GM12878 (cell line): Measurements from ENCODE around the gene EFCAB11.

Experiments used
- EP300 ChIP-seq, 2 experiments: fragments of 150-350 bp in 1 of 2; IDR thresholded peaks; 2 replicates each; pipeline ENCODE4 v1.6.1; 2011 to 2012; ENCODE audit warnings: low read depth in 2 of 2, low read length in 2 of 2, borderline replicate concordance in 1 of 2, improper control_type of control experiment in 1 of 2, inconsistent platforms in 1 of 2; ENCODE audit not compliant: control insufficient read depth in 1 of 2
- GABPA ChIP-seq: IDR thresholded peaks from 2 replicates; pipeline ENCODE4 v1.6.1; 2014; ENCODE audit warnings: antibody characterized with exemption, low read depth, mild to moderate bottlenecking, inconsistent platforms
- IRF4 ChIP-seq: IDR thresholded peaks from 2 replicates; pipeline ENCODE4 v1.6.1; 2011; ENCODE audit warnings: low read depth, low read length
- POLR2A ChIP-seq: IDR thresholded peaks from 2 replicates; pipeline ENCODE4 v1.6.1; 2011; ENCODE audit warnings: low read depth, mild to moderate bottlenecking, low read length
- RAD21 ChIP-seq: IDR thresholded peaks from 2 replicates; pipeline ENCODE4 v1.6.1; 2011; ENCODE audit warnings: mild to moderate bottlenecking, low read depth, low read length, moderate library complexity; ENCODE audit not compliant: insufficient read depth
- YY1 ChIP-seq: IDR thresholded peaks from 2 replicates; pipeline ENCODE4 v1.6.1; 2011; ENCODE audit warnings: low read depth, mild to moderate bottlenecking, low read length
- TF ChIP-seq, protein P1 (sequence below): IDR thresholded peaks from 2 replicates; pipeline ENCODE4 v1.6.1; 2011; ENCODE audit warnings: borderline replicate concordance, low read depth, mild to moderate bottlenecking, moderate library complexity, low read length; ENCODE audit not compliant: insufficient read depth, poor library complexity, severe bottlenecking
- TF ChIP-seq, protein P2 (sequence below), 3 experiments: IDR thresholded peaks in 2 of 3; conservative IDR thresholded peaks in 1 of 3; 2 replicates each; pipeline ENCODE4 v1.5.1; 2011; ENCODE audit warnings: low read depth in 3 of 3, low read length in 3 of 3, mild to moderate bottlenecking in 3 of 3, control low read depth in 2 of 3, moderate library complexity in 2 of 3, inconsistent platforms in 1 of 3, mixed read lengths in 1 of 3; ENCODE audit not compliant: control insufficient read depth in 2 of 3, insufficient read depth in 1 of 3; ENCODE audit errors: extremely low read depth in 1 of 3
- TF ChIP-seq, protein P3 (sequence below): fragments of 450-650 bp; IDR thresholded peaks from 2 replicates; pipeline ENCODE4 v1.6.1; 2016; ENCODE audit warnings: mild to moderate bottlenecking
- TF ChIP-seq, protein P4 (sequence below): fragments of 450-650 bp; IDR thresholded peaks from 2 replicates; pipeline ENCODE4 v1.6.1; 2014; ENCODE audit warnings: mild to moderate bottlenecking

DNA sequence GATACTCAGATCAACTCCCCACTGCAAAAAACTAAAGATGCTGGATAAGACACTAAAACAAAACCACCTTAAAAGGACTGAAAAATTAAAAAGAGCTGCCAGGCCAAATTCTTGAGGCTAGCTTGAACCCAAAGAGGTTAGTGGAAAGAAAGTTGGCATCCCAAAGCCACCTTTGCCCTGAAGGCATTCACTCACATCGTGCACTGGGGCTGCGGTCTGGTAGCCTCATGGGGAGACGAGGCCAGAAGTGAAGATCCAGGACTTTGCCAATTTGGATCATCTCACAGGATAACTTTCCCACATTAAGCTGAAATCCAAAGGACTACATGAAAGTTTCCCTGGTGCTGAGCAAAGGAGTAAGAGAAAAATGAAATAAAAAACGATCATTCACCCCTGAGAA is 63.9 kb downstream of the EFCAB11 start:
- TF ChIP-seq, protein P1, sequence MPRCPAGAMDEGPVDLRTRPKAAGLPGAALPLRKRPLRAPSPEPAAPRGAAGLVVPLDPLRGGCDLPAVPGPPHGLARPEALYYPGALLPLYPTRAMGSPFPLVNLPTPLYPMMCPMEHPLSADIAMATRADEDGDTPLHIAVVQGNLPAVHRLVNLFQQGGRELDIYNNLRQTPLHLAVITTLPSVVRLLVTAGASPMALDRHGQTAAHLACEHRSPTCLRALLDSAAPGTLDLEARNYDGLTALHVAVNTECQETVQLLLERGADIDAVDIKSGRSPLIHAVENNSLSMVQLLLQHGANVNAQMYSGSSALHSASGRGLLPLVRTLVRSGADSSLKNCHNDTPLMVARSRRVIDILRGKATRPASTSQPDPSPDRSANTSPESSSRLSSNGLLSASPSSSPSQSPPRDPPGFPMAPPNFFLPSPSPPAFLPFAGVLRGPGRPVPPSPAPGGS: no peak
- TF ChIP-seq GABPA (no peak), EP300 (IDR thresholded peaks at IDR 0.05; ENCODE audit: borderline replicate concordance in 1 of 2, control insufficient read depth in 1 of 2, low read depth in 2 of 2, low read length in 2 of 2) (no peak), POLR2A (no peak), RAD21 (no peak), YY1 (no peak), IRF4 (no peak)
- TF ChIP-seq, protein P2, sequence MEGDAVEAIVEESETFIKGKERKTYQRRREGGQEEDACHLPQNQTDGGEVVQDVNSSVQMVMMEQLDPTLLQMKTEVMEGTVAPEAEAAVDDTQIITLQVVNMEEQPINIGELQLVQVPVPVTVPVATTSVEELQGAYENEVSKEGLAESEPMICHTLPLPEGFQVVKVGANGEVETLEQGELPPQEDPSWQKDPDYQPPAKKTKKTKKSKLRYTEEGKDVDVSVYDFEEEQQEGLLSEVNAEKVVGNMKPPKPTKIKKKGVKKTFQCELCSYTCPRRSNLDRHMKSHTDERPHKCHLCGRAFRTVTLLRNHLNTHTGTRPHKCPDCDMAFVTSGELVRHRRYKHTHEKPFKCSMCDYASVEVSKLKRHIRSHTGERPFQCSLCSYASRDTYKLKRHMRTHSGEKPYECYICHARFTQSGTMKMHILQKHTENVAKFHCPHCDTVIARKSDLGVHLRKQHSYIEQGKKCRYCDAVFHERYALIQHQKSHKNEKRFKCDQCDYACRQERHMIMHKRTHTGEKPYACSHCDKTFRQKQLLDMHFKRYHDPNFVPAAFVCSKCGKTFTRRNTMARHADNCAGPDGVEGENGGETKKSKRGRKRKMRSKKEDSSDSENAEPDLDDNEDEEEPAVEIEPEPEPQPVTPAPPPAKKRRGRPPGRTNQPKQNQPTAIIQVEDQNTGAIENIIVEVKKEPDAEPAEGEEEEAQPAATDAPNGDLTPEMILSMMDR (IDR thresholded peaks at IDR 0.05 in 2 of 3, conservative IDR thresholded peaks at IDR 0.05 in 1 of 3; ENCODE audit: control insufficient read depth in 2 of 3, extremely low read depth in 1 of 3, insufficient read depth in 1 of 3, low read depth in 3 of 3, low read length in 3 of 3): no peak
- TF ChIP-seq, protein P3, sequence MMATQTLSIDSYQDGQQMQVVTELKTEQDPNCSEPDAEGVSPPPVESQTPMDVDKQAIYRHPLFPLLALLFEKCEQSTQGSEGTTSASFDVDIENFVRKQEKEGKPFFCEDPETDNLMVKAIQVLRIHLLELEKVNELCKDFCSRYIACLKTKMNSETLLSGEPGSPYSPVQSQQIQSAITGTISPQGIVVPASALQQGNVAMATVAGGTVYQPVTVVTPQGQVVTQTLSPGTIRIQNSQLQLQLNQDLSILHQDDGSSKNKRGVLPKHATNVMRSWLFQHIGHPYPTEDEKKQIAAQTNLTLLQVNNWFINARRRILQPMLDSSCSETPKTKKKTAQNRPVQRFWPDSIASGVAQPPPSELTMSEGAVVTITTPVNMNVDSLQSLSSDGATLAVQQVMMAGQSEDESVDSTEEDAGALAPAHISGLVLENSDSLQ: no peak
- TF ChIP-seq, protein P4, sequence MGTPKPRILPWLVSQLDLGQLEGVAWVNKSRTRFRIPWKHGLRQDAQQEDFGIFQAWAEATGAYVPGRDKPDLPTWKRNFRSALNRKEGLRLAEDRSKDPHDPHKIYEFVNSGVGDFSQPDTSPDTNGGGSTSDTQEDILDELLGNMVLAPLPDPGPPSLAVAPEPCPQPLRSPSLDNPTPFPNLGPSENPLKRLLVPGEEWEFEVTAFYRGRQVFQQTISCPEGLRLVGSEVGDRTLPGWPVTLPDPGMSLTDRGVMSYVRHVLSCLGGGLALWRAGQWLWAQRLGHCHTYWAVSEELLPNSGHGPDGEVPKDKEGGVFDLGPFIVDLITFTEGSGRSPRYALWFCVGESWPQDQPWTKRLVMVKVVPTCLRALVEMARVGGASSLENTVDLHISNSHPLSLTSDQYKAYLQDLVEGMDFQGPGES: no peak
